Transverse colon (tissue), 4 donors: ENCODE measurements around the gene NUCKS1. TPM values are rescaled to one million over a fixed set of nuclear protein-coding genes. Genes with fewer than 3 reads are reported as not detected.
A peak's percentile ranks its signal among the peaks of the same experiment; 100 is the strongest.

ENCODE experiments used
- DNase-seq: peaks from one replicate; pipeline ENCODE4 v3.0.0-alpha.2; 2019
- H3K27ac ChIP-seq, 4 donors: fragments of 200-600 bp; sonication (generic); 2 replicates each; pipeline ENCODE4 v1.5.1; 2016 to 2018; ENCODE audit warnings: inconsistent platforms in 4 of 4
- H3K27me3 ChIP-seq: fragments of 200-600 bp; sonication (generic); 2 replicates; pipeline ENCODE4 v1.5.1; 2017; ENCODE audit warnings: inconsistent platforms
- H3K36me3 ChIP-seq, 4 donors: fragments of 200-600 bp; sonication (generic); 2 replicates each; pipeline ENCODE4 v1.5.1; 2017 to 2019; ENCODE audit warnings: inconsistent platforms in 4 of 4
- H3K4me1 ChIP-seq, 4 donors: fragments of 200-600 bp; sonication (generic); 2 replicates each; pipeline ENCODE4 v1.5.1; 2017 to 2020; ENCODE audit warnings: inconsistent platforms in 4 of 4
- H3K4me3 ChIP-seq, 4 donors: fragments of 200-600 bp; sonication (generic); 1 replicate in 1 of 4; 2 replicates in 3 of 4; pipeline versions ENCODE4 v1.5.1 to v1.6.1; 2017 to 2019; ENCODE audit warnings: inconsistent platforms in 4 of 4
- H3K9me3 ChIP-seq, 2 donors: fragments of 200-600 bp; sonication (generic); 2 replicates each; pipeline ENCODE4 v1.5.1; 2017 to 2019; ENCODE audit warnings: inconsistent platforms in 2 of 2
- CTCF ChIP-seq, 5 experiments: fragments of 200-600 bp in 3 of 5; fragments of 450-650 bp in 2 of 5; sonication (generic) in 3 of 5; IDR thresholded peaks; 1 replicate in 2 of 5; 2 replicates in 3 of 5; pipeline ENCODE4 v1.5.1; 2016 to 2017; ENCODE audit warnings: antibody characterized with exemption in 5 of 5, inconsistent platforms in 3 of 5, mild to moderate bottlenecking in 2 of 5, moderate library complexity in 1 of 5
- EP300 ChIP-seq: sonication (generic); formaldehyde crosslinking; IDR thresholded peaks from one replicate; pipeline ENCODE4 v1.6.1; 2017; ENCODE audit warnings: antibody characterized with exemption, low read depth
- POLR2A ChIP-seq: fragments of 450-650 bp; IDR thresholded peaks from one replicate; pipeline ENCODE4 v1.6.1; 2016; ENCODE audit warnings: antibody characterized with exemption, mild to moderate bottlenecking, moderate library complexity
- POLR2AphosphoS5 ChIP-seq, 3 donors: sonication (generic); formaldehyde crosslinking; IDR thresholded peaks; one replicate each; pipeline ENCODE4 v1.6.1; 2016; ENCODE audit warnings: antibody characterized with exemption in 3 of 3
- WGBS, 2 donors: methylation state at CpG; one replicate each; pipeline ENCODE4 v1.1.5; 2018; ENCODE audit warnings: low coverage in 1 of 2; 5-methylcytosine and 5-hydroxymethylcytosine counted together
- in situ Hi-C, 4 donors: fragments of 200-750 bp; cut with MboI; loops; one replicate each; pipeline versions ENCODE4 v1.15.0 to v1.15.1; 2017; ENCODE audit warnings: low sequenced_read_pairs in 3 of 4, low pct_ligation_motif_present in 1 of 4, low pct_unique_long_range_greater_than_20kb in 1 of 4
- intact Hi-C: fragments of 100-400 bp; cut with DNase I; formaldehyde crosslinking; loops from one replicate; pipeline ENCODE4 v1.15.1; 2023; ENCODE audit warnings: low total_unique reads
- total RNA-seq, 4 donors: library from RNA; depleted of rRNA; stranded (reverse); fragments of >200 nt; gene quantifications; one replicate each; pipeline ENCODE4 v1.1.0, GENCODE V29; 2016

NUCKS1 gene
- total RNA-seq, 4 donors from 2014 or later, result 21.7 to 45.7 (median 35.1) TPM

- Histone ChIP-seq H3K36me3 (no peaks in the 10 kb centered on the region), H3K27me3 (no peaks in the 10 kb centered on the region), H3K4me3 (no peak overlapping the region), H3K9me3 (no peaks in the 10 kb centered on the region), H3K4me1 (no peaks in the 10 kb centered on the region), H3K27ac (no peak overlapping the region)
- TF ChIP-seq POLR2AphosphoS5 (IDR thresholded peaks at IDR 0.05), result no peak
- no peak for TF ChIP-seq CTCF (IDR thresholded peaks at IDR 0.05)
- no peak for TF ChIP-seq EP300
- no peak for TF ChIP-seq POLR2A
- 56 to 62% methylated on average over 4 to 5 of the region's 5 CpGs for WGBS, 2 donors
- intact Hi-C loops (loop anchor here (2.0 kb wide), 1 partner anchor 189 kb away; no protein-coding TSS in a partner anchor), in situ Hi-C loops (loop anchor here (10.0 to 25.0 kb wide), 5 partner anchors 118 to 318 kb away; partner anchors contain the start of gene AVPR1B (in 4 of the 4))
- DNase-seq, result no peak
Observed at GRCh38 chr1:205794011-205794730, 44.2 kb upstream of the NUCKS1 start.

GRCh38 chr1:205792961-205793673, 43.1 kb upstream of the NUCKS1 start:
- WGBS, 2 donors, result 77 to 88% methylated on average over 3 to 6 of the region's 6 CpGs
- intact Hi-C loops, result no loop called here
- in situ Hi-C loops, result loop anchor here (10.0 to 25.0 kb wide), 5 partner anchors 119 to 319 kb away; partner anchors contain the start of gene AVPR1B (in 4 of the 4)
- DNase-seq, result no peak
- no peaks in the 10 kb centered on the region for H3K9me3 ChIP-seq
- H3K4me1 ChIP-seq, result no peaks in the 10 kb centered on the region
- no peak overlapping the region for H3K4me3 ChIP-seq
- TF ChIP-seq CTCF (IDR thresholded peaks at IDR 0.05) (no peak), EP300 (no peak), POLR2A (no peak), POLR2AphosphoS5 (IDR thresholded peaks at IDR 0.05) (no peak)
- H3K27ac ChIP-seq, result no peak overlapping the region
- no peaks in the 10 kb centered on the region for H3K36me3 ChIP-seq
- H3K27me3 ChIP-seq, result no peaks in the 10 kb centered on the region

GRCh38 chr1:205792481-205792881, 42.5 kb upstream of the NUCKS1 start:
- Histone ChIP-seq H3K27ac (no peak overlapping the region), H3K36me3 (no peaks in the 10 kb centered on the region), H3K4me3 (no peak overlapping the region), H3K4me1 (no peaks in the 10 kb centered on the region), H3K27me3 (no peaks in the 10 kb centered on the region), H3K9me3 (no peaks in the 10 kb centered on the region)
- WGBS, 2 donors, result 60 to 67% methylated on average over 6 to 8 of the region's 8 CpGs
- DNase-seq, result no peak
- intact Hi-C loops, result no loop called here
- TF ChIP-seq POLR2AphosphoS5 (IDR thresholded peaks at IDR 0.05), result no peak
- TF ChIP-seq POLR2A, result no peak
- TF ChIP-seq EP300, result no peak
- no peak for TF ChIP-seq CTCF (IDR thresholded peaks at IDR 0.05)
- in situ Hi-C loops, result loop anchor here (10.0 to 25.0 kb wide), 5 partner anchors 120 to 320 kb away; partner anchors contain the start of gene AVPR1B (in 4 of the 4)

GRCh38 chr1:205791568-205792180, 41.7 kb upstream of the NUCKS1 start:
- in situ Hi-C loops, result loop anchor here (10.0 to 25.0 kb wide), 5 partner anchors 121 to 321 kb away; partner anchors contain the start of gene AVPR1B (in 4 of the 4)

More at GRCh38 chr1:205791568-205792180, 41.7 kb upstream of the NUCKS1 start:
- H3K9me3 ChIP-seq, result no peaks in the 10 kb centered on the region
- no peaks in the 10 kb centered on the region for H3K27me3 ChIP-seq
- H3K4me1 ChIP-seq, result no peaks in the 10 kb centered on the region
- intact Hi-C loops, result loop anchor here (2.0 kb wide), 1 partner anchor 185 kb away; no protein-coding TSS in a partner anchor
- no peak overlapping the region for H3K4me3 ChIP-seq
- H3K27ac ChIP-seq, result no peak overlapping the region
- H3K36me3 ChIP-seq, result no peaks in the 10 kb centered on the region
- whole genome bisulfite sequencing, 2 donors, result 47 to 62% methylated on average over 4 to 5 of the region's 5 CpGs
- peak; percentile 63 for DNase-seq
- TF ChIP-seq EP300, result no peak
- TF ChIP-seq CTCF (IDR thresholded peaks at IDR 0.05), result peak; percentile 65 to 78 (median 70)
